GM12891 (cell line): ENCODE data around the gene TSHR.
"Not testable (repeated sequence)": the region's sequence is repeated elsewhere in the genome, so short reads cannot be mapped to it uniquely, and the experiment has no call there.

Experiments used
- DNase-seq: peaks from one replicate; pipeline ENCODE4 v3.0.0; 2011; ENCODE audit warnings: low spot score; ENCODE audit not compliant: insufficient read length
- FAIRE-seq: peaks from 2 replicates; lab custom pipeline; 2011; peaks lifted over from hg19 to GRCh38; lab: Jason Lieb, UNC
- PAX5 ChIP-seq: IDR thresholded peaks from 2 replicates; pipeline ENCODE4 v1.6.1; 2011; ENCODE audit warnings: low read length, moderate library complexity, mild to moderate bottlenecking; ENCODE audit not compliant: insufficient read depth, severe bottlenecking
- POLR2A ChIP-seq: IDR thresholded peaks from 2 replicates; pipeline ENCODE4 v1.6.1; 2011; ENCODE audit warnings: low read depth, low read length, control low read depth
- POLR2AphosphoS5 ChIP-seq: IDR thresholded peaks from 2 replicates; pipeline ENCODE4 v1.6.1; 2011; ENCODE audit warnings: low read depth, low read length, control low read depth
- POU2F2 ChIP-seq: IDR thresholded peaks from 2 replicates; pipeline ENCODE4 v1.6.1; 2011; ENCODE audit warnings: low read depth, mild to moderate bottlenecking, control low read depth, low read length, moderate library complexity
- SPI1 ChIP-seq: IDR thresholded peaks from 2 replicates; pipeline ENCODE4 v1.6.1; 2011; ENCODE audit warnings: low read depth, low read length, control low read depth
- TAF1 ChIP-seq: IDR thresholded peaks from 2 replicates; pipeline ENCODE4 v1.6.1; 2011; ENCODE audit warnings: low read depth, low read length, control low read depth

The TSHR gene

DNA sequence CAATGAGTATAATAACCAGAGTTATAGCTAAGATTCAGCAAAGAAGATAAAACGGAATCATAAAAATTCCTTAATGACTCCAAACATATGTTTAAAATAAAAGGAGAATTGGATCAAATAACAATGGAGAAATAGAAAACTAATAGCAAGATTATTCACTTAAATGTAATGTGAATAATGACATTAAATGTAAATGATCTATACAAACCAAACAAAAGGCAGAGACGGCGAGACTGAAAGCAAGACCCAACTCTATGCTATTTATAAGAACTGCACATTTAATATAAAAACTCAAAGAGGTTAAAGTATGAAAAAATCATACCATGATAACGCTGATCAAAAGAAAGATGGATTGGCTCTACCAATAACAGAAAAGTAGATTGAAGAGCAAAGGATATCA is 3.9 kb upstream of the TSHR start:
- DNase-seq (no peak), FAIRE-seq (no peak)
- TF ChIP-seq SPI1 (no peak), TAF1 (no peak), POU2F2 (no peak), POLR2AphosphoS5 (no peak), POLR2A (no peak), PAX5 (no peak)

DNA sequence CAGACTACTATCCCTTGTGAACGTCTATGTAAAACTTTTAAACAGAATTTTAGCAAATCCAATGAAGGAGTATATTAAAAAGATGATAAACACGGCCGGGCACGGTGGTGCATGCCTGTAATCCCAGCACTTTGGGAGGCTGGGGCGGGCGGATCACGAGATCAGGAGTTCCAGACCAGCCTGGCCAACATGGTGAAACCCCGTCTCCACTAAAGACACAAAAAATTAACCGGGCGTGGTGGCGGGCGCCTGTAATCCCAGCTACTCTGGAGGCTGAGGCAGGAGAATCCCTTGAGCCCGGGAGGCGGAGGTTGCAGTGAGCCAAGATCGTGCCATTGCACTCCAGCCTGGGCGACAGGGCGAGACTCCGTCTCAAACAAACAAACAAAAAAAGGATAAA is 2.2 kb upstream of the TSHR start:
- not testable (repeated sequence) for DNase-seq, FAIRE-seq

DNA sequence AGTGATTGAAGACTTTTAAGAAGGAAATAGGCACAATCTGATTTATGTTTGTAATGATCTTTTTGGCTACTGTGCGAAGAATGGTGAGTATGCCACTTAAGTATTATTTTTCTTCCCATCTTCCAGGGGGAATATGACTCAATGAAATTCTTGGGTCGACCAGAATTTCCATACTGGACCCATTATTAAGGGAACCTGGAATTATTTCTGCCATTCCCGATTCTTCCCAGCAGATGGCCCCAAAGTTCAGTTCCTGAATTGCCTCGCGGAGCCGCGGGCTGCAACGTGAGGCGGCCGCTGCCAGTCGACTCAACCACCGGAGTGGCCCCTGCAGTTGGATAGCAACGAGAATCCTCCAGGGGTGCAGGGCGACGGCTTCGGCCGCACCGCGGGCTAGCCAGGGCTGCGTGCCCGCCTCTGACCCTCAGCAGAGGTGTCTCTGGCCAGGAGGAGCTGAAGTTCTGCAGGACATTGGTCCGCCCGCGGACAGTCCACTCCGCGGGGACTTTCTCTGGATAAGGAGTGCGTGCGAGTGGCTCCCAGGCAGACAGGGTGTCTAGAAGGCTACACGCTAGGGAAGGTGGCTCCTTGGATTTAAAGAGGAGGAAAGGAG is 628 bp upstream of the TSHR start:
- DNase-seq (peak; percentile 37), FAIRE-seq (peak; percentile 73)
- TF ChIP-seq POLR2AphosphoS5, result no peak
- 0 out of 2 replicates have a peak, but pooled peaks have one; percentile 17 for TF ChIP-seq SPI1

DNA sequence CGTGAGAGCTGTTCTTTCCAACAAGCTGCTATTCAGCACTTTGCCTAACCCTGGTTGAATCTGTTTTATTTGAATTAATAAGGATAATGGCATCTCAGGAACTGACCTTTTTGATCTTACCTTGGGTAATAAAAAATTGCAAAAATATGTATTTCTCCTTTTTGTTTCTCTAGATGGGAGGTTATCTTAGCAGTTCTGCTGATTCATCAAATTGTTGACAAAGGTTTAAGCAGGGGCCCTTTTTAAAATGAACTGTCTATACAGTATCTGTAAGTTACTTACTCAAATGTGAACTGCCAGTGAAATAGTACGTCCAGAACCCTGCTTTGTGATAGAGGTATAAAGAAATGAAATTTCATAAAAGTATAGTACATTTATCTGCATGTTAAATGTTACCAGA is 681 bp downstream of the TSHR start:
- TF ChIP-seq TAF1 (no peak), SPI1 (no peak), PAX5 (no peak), POU2F2 (no peak), POLR2A (no peak), POLR2AphosphoS5 (no peak)
- FAIRE-seq, result no peak
- no peak for DNase-seq

DNA sequence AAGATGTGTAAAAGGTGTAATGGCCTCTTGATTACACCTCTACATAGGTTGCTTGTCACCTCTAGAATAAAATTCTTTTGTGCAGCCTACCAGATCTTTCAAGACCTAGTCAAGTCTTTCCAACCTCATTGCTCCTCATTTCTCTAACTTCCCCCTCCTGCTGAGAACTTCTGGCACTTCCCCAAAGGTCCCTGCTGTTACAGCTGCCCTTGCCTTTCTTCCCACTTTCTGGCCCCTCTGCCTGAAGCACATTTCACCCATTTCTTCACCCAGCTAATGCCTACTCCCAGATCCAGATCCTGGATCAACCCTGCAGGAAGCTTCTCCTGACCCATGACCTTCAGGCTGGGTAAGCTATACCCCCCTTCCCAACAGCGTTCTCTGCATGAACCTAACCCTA is 1.5 kb downstream of the TSHR start:
- DNase-seq (no peak), FAIRE-seq (no peak)
- TF ChIP-seq POLR2AphosphoS5, result no peak
- no peak for TF ChIP-seq SPI1
- no peak for TF ChIP-seq PAX5
- TF ChIP-seq TAF1, result no peak
- TF ChIP-seq POLR2A, result no peak
- no peak for TF ChIP-seq POU2F2

DNA sequence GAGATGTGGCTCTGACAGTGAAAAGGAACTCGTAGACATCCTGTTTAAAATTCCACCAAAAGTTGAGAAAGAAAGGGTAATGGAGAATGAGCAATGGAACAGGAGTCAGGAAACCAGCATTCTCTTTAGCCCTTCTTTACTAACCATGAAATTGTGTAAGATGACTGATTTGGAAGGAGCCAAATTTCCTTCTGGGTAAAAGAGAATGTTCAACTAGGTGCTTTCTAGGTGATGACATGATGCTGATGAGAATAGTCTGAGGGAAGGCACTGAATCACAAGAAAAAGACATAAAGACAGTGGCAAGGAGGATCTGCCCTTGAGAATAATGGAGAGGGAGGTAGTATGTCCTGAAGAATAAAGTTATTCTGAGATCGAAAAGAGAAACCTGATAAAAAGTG is 2.2 kb downstream of the TSHR start:
- TF ChIP-seq TAF1 (no peak), POLR2AphosphoS5 (no peak), SPI1 (no peak), POU2F2 (no peak), PAX5 (no peak), POLR2A (no peak)

DNA sequence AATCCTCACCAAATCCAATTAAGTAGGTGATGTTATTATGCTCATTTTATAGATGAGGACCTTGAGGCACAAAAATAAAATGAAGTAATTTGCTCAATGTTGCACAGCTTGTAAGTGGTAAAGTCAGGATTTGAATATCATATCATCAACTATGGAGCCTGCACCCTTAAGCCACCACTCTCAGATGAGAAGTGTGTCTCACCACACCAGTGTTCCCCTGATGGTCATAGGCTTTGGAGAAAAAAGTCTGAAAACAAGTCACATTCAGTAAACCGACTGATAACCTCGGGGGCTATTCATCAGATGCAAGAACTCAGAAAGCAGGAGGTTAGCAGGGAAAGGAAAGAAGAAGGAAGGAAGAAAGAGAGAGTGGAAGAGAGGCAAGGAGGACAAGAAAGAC is 2.8 kb downstream of the TSHR start:
- TF ChIP-seq POLR2A, result no peak
- TF ChIP-seq TAF1, result no peak
- TF ChIP-seq POU2F2, result no peak
- TF ChIP-seq PAX5, result no peak
- TF ChIP-seq SPI1, result no peak
- TF ChIP-seq POLR2AphosphoS5, result no peak
- DNase-seq (no peak), FAIRE-seq (peak; percentile 13)

More for the DNA sequence above, 2.2 kb downstream of the TSHR start:
- no peak for DNase-seq
- FAIRE-seq, result no peak

DNA sequence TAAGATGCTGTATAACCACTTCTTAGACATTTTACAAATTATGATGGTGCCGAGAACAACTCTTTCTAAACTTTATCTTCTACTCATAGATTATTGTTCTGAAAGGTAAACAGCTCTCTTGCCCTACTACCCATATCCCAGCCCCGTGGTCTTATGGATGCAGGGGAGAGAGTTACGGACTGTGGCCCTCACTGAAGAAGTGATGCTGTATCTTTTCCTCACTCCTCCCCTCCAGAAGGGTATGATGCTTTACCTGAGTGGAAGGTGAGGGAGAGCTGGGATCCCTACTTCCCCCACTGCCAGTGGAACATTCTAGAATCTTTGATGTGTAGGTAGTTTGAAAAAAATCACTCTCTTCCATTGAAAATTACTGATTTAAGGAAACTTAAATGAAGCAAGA is 3.5 kb downstream of the TSHR start:
- FAIRE-seq, result no peak
- no peak for DNase-seq
- TF ChIP-seq TAF1 (no peak), POU2F2 (no peak), SPI1 (no peak), POLR2AphosphoS5 (no peak), PAX5 (no peak), POLR2A (no peak)

DNA sequence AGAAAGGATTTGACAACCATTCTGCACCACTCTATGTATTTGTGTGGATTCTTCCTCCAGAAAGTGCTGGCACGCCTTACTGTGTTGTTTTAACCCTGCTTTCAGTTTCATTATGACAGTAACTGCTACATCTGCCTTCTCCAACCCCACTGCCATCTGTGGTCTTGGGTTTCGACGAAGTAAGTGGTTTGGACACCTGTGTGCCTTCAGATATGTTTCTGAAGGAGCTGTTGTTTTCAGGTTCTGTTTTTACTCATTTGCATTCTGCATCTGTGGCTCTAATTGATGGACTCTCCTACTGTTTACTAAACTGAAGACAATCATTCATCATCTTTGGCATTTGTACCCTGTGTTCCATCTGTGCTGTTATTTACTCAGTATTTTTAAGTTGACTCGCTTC is 4.1 kb downstream of the TSHR start:
- DNase-seq (peak; percentile 46), FAIRE-seq (peak; percentile 98)
- TF ChIP-seq POLR2AphosphoS5 (peak; percentile 65; the same call in 1 of the 2 replicates), SPI1 (no peak), POU2F2 (peak; percentile 76; the same call in 1 of the 2 replicates)

DNA sequence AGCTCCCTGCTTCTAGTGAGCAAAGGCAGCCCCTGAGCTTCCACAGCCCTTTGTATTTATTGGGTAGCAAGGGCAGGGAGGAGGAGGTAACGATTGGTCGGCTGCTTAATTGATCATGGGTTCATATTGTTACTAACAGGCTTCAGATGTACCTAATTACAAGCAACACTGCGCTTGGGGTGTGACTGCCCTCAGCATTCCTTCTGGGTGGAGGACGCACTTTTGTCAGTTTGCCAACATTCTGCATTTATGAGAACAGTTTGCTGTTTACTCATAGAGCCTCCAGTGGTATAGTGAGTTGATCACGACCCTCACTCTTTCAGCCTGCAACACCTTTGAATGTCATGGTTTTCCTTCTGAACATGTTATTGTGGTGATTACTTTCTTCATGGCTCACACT is 9.6 kb downstream of the TSHR start:
- no peak for DNase-seq
- no peak for FAIRE-seq

More for the DNA sequence above, 9.6 kb downstream of the TSHR start:
- TF ChIP-seq POLR2A (no peak), POU2F2 (no peak), POLR2AphosphoS5 (no peak), SPI1 (no peak), TAF1 (no peak), PAX5 (no peak)
